ENCODE results near the gene IAH1. TPM values are rescaled to one million over a fixed set of nuclear protein-coding genes. Genes with fewer than 3 reads are reported as not detected.

Gene IAH1
- total and polyA plus RNA-seq, 9 of the 15 experiments (the other 6 are each of a cell fraction or from before 2014, with no cell fraction given), result 0.04 to 19.3 (median 0.36) TPM; not detected in 3

GRCh38 chr2:9535177-9535576 is 60.8 kb downstream of the IAH1 start:
- ChIA-PET POLR2A (interaction anchor here (0.5 to 2.8 kb wide), 4 partner anchors 11 to 227 kb away, joined by 3 to 10 read pairs (median 3); partner anchors contain the start of gene ADAM17), CTCF (ENCODE audit: low intra/inter-chr PET ratio) (no interaction called here)
- H3K79me2 ChIP-seq (ENCODE audit: control insufficient read depth, insufficient read depth, low read length), result peaks cover 4% of the 10 kb centered on the region; the same call in 2 of the 3 replicates
- H4K20me1 ChIP-seq (replicated peaks; ENCODE audit: control insufficient read depth, insufficient read depth, low read length), result no peaks in the 10 kb centered on the region
- no peaks in the 10 kb centered on the region for H3K9me1 ChIP-seq (ENCODE audit: control insufficient read depth, insufficient read depth, low read length)
- H2AFZ ChIP-seq (ENCODE audit: low read depth, low read length), result no peak overlapping the region
- DNase-seq (ENCODE audit: extremely low read depth in 1 of 4, low spot score in 3 of 4), result no peak
- no peak overlapping the region for H3K4me3 ChIP-seq
- 25% methylated on average over 1 of the region's 1 CpG for WGBS (ENCODE audit: insufficient coverage, low coverage, missing lambda C conversion rate)
- peaks cover 36% of the 10 kb centered on the region; the same call in 1 of the 3 replicates for H3K36me3 ChIP-seq (ENCODE audit: control insufficient read depth, insufficient read depth, low read length)
- FAIRE-seq, result no peak
- no peaks in the 10 kb centered on the region for H3K27me3 ChIP-seq (ENCODE audit: control insufficient read depth in 2 of 2, insufficient read depth in 2 of 2, low read length in 2 of 2)
- H3K4me2 ChIP-seq (ENCODE audit: insufficient read depth, low read length), result no peak overlapping the region
- no peaks in the 10 kb centered on the region for H3K4me1 ChIP-seq (replicated peaks in 1 of 2; ENCODE audit: control insufficient read depth in 2 of 2, insufficient read depth in 2 of 2, low read length in 2 of 2)
- H3K27ac ChIP-seq (ENCODE audit: extremely low read depth, low read depth, low read length), result no peak overlapping the region
- intact Hi-C loops (cut with micrococcal nuclease) (no loop called here), in situ Hi-C loops (cut with MboI) (no loop called here)
- no TSS peak for BruUV-seq (replicated peaks)
- H3K9ac ChIP-seq (ENCODE audit: insufficient read depth in 1 of 2, low read depth in 2 of 2, low read length in 2 of 2), result no peak overlapping the region
- TF ChIP-seq CCAR2 (IDR thresholded peaks at IDR 0.05; ENCODE audit: low read depth, low read length), result no peak
- TF ChIP-seq ZNF277 (CRISPR knock-in tag; IDR thresholded peaks at IDR 0.05; ENCODE audit: borderline replicate concordance), result no peak
- no peak for TF ChIP-seq PYGO2 (tag; IDR thresholded peaks at IDR 0.05)
- no peak for TF ChIP-seq KLF6 (CRISPR knock-in tag; IDR thresholded peaks at IDR 0.05; ENCODE audit: borderline replicate concordance)
- TF ChIP-seq NELFE (IDR thresholded peaks at IDR 0.05; ENCODE audit: insufficient read depth, insufficient read length), result no peak
- no peak for TF ChIP-seq SMARCB1 (IDR thresholded peaks at IDR 0.05; ENCODE audit: insufficient read length, low read depth)
- TF ChIP-seq RFX1 (IDR thresholded peaks at IDR 0.05), result no peak
- no peak for TF ChIP-seq ZNF24 (IDR thresholded peaks at IDR 0.05)
- TF ChIP-seq DPF2 (IDR thresholded peaks at IDR 0.05), result no peak
- TF ChIP-seq NFE2 (IDR thresholded peaks at IDR 0.05; ENCODE audit: low read depth), result no peak
- TF ChIP-seq TAF9B (IDR thresholded peaks at IDR 0.05; ENCODE audit: partially characterized antibody), result no peak
- no peak for TF ChIP-seq KAT2B (IDR thresholded peaks at IDR 0.05; ENCODE audit: low read depth, low read length)
- TF ChIP-seq RUNX1 (IDR thresholded peaks at IDR 0.05; ENCODE audit: low read depth), result no peak
- no peak for TF ChIP-seq PRPF4 (IDR thresholded peaks at IDR 0.05; ENCODE audit: insufficient read depth, low read depth, low read length, poor library complexity, severe bottlenecking)
- no peak for ATAC-seq
- H3K9me3 ChIP-seq (replicated peaks; ENCODE audit: control insufficient read depth, insufficient read depth, low read depth, low read length), result no peaks in the 10 kb centered on the region

All from K562 (cell line).